HG03521 (cell line): ENCODE measurements around the gene NUDC.
"Not testable (repeated sequence)": the region's sequence is repeated elsewhere in the genome, so short reads cannot be mapped to it uniquely, and the experiment has no call there.

ENCODE experiments used
- ATAC-seq: cut with Tn5 transposase; IDR thresholded peaks from one replicate; pipeline ENCODE4 v1.9.1; 2021; ENCODE audit warnings: mild to moderate bottlenecking, moderate library complexity; ENCODE audit not compliant: unreplicated experiment

NUDC gene

GRCh38 chr1:26911399-26912146, 10.0 kb upstream of the NUDC start:
- no peak for ATAC-seq

- ATAC-seq = no peak
Measured at GRCh38 chr1:26912147-26912490, 9.4 kb upstream of the NUDC start.

GRCh38 chr1:26913389-26913753, 8.2 kb upstream of the NUDC start:
- no peak for ATAC-seq

GRCh38 chr1:26913754-26914619, 7.6 kb upstream of the NUDC start, which contains the start of gene NR0B2:
NR0B2 (minus strand) TSS chr1:26913975; CDS start chr1:26913940, 35 bp downstream.
- no peak for ATAC-seq

GRCh38 chr1:26915204-26915842, 6.2 kb upstream of the NUDC start:
- no peak for ATAC-seq

- no peak for ATAC-seq
Measured at GRCh38 chr1:26921126-26921539, 410 bp upstream of the NUDC start.

GRCh38 chr1:26922431-26922729, 837 bp downstream of the NUDC start:
- no peak for ATAC-seq

- ATAC-seq = no peak
Measured at GRCh38 chr1:26922901-26923300, 1.4 kb downstream of the NUDC start.

GRCh38 chr1:26923711-26924110, 2.2 kb downstream of the NUDC start:
- no peak for ATAC-seq

- ATAC-seq = no peak
Measured at GRCh38 chr1:26932531-26932930, 11.0 kb downstream of the NUDC start.

GRCh38 chr1:26936823-26937222, 15.3 kb downstream of the NUDC start:
- no peak for ATAC-seq

- no peak for ATAC-seq
Measured at GRCh38 chr1:26938004-26938658, 16.6 kb downstream of the NUDC start.

GRCh38 chr1:26938659-26939025, 17.1 kb downstream of the NUDC start:
- no peak for ATAC-seq

- no peak for ATAC-seq
Measured at GRCh38 chr1:26941311-26941710, 19.8 kb downstream of the NUDC start.

- ATAC-seq = no peak
Measured at GRCh38 chr1:26942656-26943055, 21.1 kb downstream of the NUDC start.

- no peak for ATAC-seq
Measured at GRCh38 chr1:26945138-26945537, 23.6 kb downstream of the NUDC start.

- no peak for ATAC-seq
Measured at GRCh38 chr1:26945728-26946127, 24.2 kb downstream of the NUDC start.

- ATAC-seq = no peak
Measured at GRCh38 chr1:26946270-26946669, 24.7 kb downstream of the NUDC start.

- ATAC-seq = not testable (repeated sequence)
Measured at GRCh38 chr1:26948725-26949057, 27.1 kb downstream of the NUDC start.

- ATAC-seq = no peak
Measured at GRCh38 chr1:26949266-26949925, 27.9 kb downstream of the NUDC start.

- no peak for ATAC-seq
Measured at GRCh38 chr1:26949926-26950319, 28.4 kb downstream of the NUDC start.
